Measurements from ENCODE around the gene TTLL7.
A peak's percentile ranks its signal among the peaks of the same experiment; 100 is the strongest.

Gene TTLL7

GRCh38 chr1:83996621-83997020 is 2.3 kb downstream of the TTLL7 start:
- Histone ChIP-seq H3K27me3 (ENCODE audit: low read depth, low read length) (peaks cover 4% of the 10 kb centered on the region; the same call in 1 of the 2 replicates), H4K20me1 (ENCODE audit: insufficient read depth, low read length) (no peaks in the 10 kb centered on the region), H2AFZ (ENCODE audit: low read depth, low read length) (no peak overlapping the region), H3K4me3 (ENCODE audit: low read length) (no peak overlapping the region), H3K4me1 (ENCODE audit: low read length) (peaks cover 26% of the 10 kb centered on the region), H3K9ac (ENCODE audit: low read length) (no peak overlapping the region), H3K36me3 (replicated peaks; ENCODE audit: low read depth, low read length) (no peaks in the 10 kb centered on the region), H3K9me3 (ENCODE audit: insufficient read depth, low read length) (no peaks in the 10 kb centered on the region), H3K27ac (ENCODE audit: low read length) (no peak overlapping the region), H3K79me2 (ENCODE audit: low read length) (no peaks in the 10 kb centered on the region), H3K4me2 (ENCODE audit: low read length) (peak overlapping the region; percentile 28; the same call in 1 of the 2 replicates)
- TF ChIP-seq EZH2phosphoT487 (IDR thresholded peaks at IDR 0.05; ENCODE audit: low read depth) (no peak), CTCF (IDR thresholded peaks at IDR 0.05; ENCODE audit: low read depth, low read length) (no peak)

GRCh38 chr1:83996191-83996590 is 2.7 kb downstream of the TTLL7 start:
- H3K79me2 ChIP-seq (ENCODE audit: low read length) = no peaks in the 10 kb centered on the region
- no peak overlapping the region for H3K9ac ChIP-seq (ENCODE audit: low read length)
- no peak overlapping the region for H3K27ac ChIP-seq (ENCODE audit: low read length)
- no peaks in the 10 kb centered on the region for H3K9me3 ChIP-seq (ENCODE audit: insufficient read depth, low read length)
- H2AFZ ChIP-seq (ENCODE audit: low read depth, low read length) = no peak overlapping the region
- no peaks in the 10 kb centered on the region for H3K36me3 ChIP-seq (replicated peaks; ENCODE audit: low read depth, low read length)
- H4K20me1 ChIP-seq (ENCODE audit: insufficient read depth, low read length) = no peaks in the 10 kb centered on the region
- TF ChIP-seq EZH2phosphoT487 (IDR thresholded peaks at IDR 0.05; ENCODE audit: low read depth) (no peak), CTCF (IDR thresholded peaks at IDR 0.05; ENCODE audit: low read depth, low read length) (no peak)
- peak overlapping the region; percentile 28; the same call in 1 of the 2 replicates for H3K4me2 ChIP-seq (ENCODE audit: low read length)
- H3K27me3 ChIP-seq (ENCODE audit: low read depth, low read length) = peaks cover 4% of the 10 kb centered on the region; the same call in 1 of the 2 replicates
- no peak overlapping the region for H3K4me3 ChIP-seq (ENCODE audit: low read length)
- peaks cover 26% of the 10 kb centered on the region for H3K4me1 ChIP-seq (ENCODE audit: low read length)

- no peak overlapping the region for H3K4me2 ChIP-seq (ENCODE audit: low read length)
- H3K9me3 ChIP-seq (ENCODE audit: insufficient read depth, low read length) = no peaks in the 10 kb centered on the region
- H3K79me2 ChIP-seq (ENCODE audit: low read length) = no peaks in the 10 kb centered on the region
- H2AFZ ChIP-seq (ENCODE audit: low read depth, low read length) = no peak overlapping the region
- H3K4me3 ChIP-seq (ENCODE audit: low read length) = no peak overlapping the region
- H3K9ac ChIP-seq (ENCODE audit: low read length) = no peak overlapping the region
- H4K20me1 ChIP-seq (ENCODE audit: insufficient read depth, low read length) = no peaks in the 10 kb centered on the region
- H3K27me3 ChIP-seq (ENCODE audit: low read depth, low read length) = peaks cover 4% of the 10 kb centered on the region; the same call in 1 of the 2 replicates
- peaks cover 20% of the 10 kb centered on the region for H3K4me1 ChIP-seq (ENCODE audit: low read length)
- TF ChIP-seq CTCF (IDR thresholded peaks at IDR 0.05; ENCODE audit: low read depth, low read length) (no peak), EZH2phosphoT487 (IDR thresholded peaks at IDR 0.05; ENCODE audit: low read depth) (no peak)
- H3K27ac ChIP-seq (ENCODE audit: low read length) = no peak overlapping the region
- H3K36me3 ChIP-seq (replicated peaks; ENCODE audit: low read depth, low read length) = no peaks in the 10 kb centered on the region
Measured at GRCh38 chr1:83995649-83996048, 3.3 kb downstream of the TTLL7 start.

- H3K9ac ChIP-seq (ENCODE audit: low read length) = no peak overlapping the region
- peaks cover 4% of the 10 kb centered on the region; the same call in 1 of the 2 replicates for H3K27me3 ChIP-seq (ENCODE audit: low read depth, low read length)
- no peak overlapping the region for H3K4me2 ChIP-seq (ENCODE audit: low read length)
- H2AFZ ChIP-seq (ENCODE audit: low read depth, low read length) = no peak overlapping the region
- no peaks in the 10 kb centered on the region for H4K20me1 ChIP-seq (ENCODE audit: insufficient read depth, low read length)
- H3K9me3 ChIP-seq (ENCODE audit: insufficient read depth, low read length) = no peaks in the 10 kb centered on the region
- H3K4me3 ChIP-seq (ENCODE audit: low read length) = no peak overlapping the region
- 0 out of 2 replicates have a peak, but pooled peaks cover 10% of the 10 kb centered on the region for H3K4me1 ChIP-seq (ENCODE audit: low read length)
- H3K27ac ChIP-seq (ENCODE audit: low read length) = no peak overlapping the region
- no peaks in the 10 kb centered on the region for H3K79me2 ChIP-seq (ENCODE audit: low read length)
- TF ChIP-seq CTCF (IDR thresholded peaks at IDR 0.05; ENCODE audit: low read depth, low read length) (no peak), EZH2phosphoT487 (IDR thresholded peaks at IDR 0.05; ENCODE audit: low read depth) (no peak)
- no peaks in the 10 kb centered on the region for H3K36me3 ChIP-seq (replicated peaks; ENCODE audit: low read depth, low read length)
Measured at GRCh38 chr1:83994111-83994510, 4.8 kb downstream of the TTLL7 start.
